ENCODE results near the gene HAGHL.

The HAGHL gene

DNA sequence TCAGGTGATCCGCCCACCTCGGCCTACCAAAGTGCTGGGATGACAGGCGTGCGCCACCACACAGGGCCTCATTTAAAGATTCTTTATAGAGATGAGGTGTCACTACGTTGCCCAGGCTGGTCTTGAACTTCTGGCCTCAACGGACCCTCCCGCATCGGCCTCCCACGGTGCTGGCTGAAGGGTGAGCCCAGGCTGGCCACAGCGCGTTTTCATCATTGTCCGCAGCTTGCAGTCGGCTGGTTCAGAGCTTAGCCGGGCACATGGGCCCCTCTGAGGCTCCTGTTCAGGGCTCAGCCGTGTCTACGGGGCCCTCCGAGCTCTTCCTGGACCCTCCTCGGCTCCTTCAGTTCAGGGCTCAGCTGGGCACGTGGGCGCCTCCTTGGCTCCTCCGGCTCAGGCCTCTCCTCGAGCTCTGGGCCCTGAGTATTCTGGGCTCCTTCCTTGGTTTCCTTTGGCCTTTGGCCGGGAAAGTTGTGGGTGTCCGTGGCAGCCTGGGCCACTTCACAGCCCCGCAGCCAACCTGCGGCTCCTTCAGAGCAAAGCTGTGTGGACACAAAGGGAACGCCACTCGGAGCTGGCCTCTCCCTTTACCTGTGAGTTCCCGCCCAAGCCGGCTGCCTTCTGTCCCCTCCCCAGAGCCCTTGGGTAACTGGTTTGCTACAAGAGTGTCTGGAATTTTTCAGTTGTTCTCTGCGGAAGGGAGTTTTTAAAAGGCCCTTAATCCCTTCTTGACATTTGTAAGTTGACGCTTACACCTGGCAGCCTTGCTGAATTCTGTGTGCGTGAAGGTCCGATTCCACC is 32.4 kb downstream of the HAGHL start:
- no peak for DNase-seq (ENCODE audit: low spot score)

DNA sequence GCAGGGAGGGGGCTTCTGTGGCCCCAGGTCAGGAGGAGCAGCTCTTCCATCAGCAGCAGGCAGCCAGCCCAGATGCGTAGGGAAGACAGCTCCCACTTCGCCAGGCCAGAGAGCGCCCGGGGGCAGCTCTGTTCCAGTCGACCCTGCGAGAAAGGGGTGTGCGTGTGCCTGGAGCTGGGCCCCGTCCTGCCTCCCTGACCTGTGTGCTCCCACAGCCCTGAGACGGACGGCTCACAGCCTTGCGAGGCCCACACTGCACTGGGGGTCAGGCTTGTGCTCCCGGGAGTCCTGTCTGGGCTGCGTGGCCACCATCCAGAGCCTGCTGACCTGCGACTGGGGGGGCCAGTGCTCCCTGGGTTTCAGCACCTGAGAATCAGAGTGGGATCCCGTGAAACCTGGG is 33.2 kb downstream of the HAGHL start:
- no peak for DNase-seq (ENCODE audit: low spot score)

DNA sequence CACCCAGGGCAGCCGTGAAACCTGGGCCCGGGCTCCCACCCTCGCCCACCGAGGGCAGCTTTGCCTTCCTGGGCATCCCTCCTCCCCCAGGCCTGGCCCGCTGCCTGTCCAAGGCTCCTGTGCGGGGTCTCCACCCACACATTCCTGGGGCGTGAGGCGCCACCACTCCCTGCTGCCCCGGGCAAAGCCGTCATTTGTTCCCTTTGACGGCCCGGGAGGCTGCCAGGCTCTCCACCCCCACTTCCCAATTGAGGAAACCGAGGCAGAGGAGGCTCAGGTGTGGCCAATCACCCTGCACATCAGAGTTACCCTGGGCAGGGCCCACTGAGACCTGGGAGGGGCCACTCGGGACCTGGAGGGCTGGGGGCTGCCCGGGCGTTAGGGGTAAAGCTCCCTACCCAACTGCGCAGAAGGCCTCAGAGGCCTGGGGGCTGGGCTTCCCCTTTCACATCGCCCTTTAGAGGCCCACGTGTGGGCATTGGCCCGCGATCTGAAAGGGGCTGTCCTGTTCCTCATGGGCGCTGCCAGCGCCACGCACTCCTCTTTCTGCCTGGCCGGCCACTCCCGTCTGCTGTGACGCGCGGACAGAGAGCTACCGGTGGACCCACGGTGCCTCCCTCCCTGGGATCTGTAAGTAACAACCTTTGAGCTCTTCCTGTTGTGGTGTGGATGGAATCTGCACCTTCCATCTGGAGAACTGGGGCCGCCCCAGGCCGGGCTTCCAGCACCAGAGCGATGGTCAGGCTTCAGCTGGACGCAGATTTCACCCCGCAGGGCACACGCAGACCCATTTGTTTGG is 33.8 kb downstream of the HAGHL start, which contains the start of gene MSLN:
Gene MSLN (plus strand): TSS at position 190 of the 799 bp plus-strand sequence. CDS start 1,947 bp downstream, outside the sequence.
- DNase-seq (ENCODE audit: low spot score): no peak

DNA sequence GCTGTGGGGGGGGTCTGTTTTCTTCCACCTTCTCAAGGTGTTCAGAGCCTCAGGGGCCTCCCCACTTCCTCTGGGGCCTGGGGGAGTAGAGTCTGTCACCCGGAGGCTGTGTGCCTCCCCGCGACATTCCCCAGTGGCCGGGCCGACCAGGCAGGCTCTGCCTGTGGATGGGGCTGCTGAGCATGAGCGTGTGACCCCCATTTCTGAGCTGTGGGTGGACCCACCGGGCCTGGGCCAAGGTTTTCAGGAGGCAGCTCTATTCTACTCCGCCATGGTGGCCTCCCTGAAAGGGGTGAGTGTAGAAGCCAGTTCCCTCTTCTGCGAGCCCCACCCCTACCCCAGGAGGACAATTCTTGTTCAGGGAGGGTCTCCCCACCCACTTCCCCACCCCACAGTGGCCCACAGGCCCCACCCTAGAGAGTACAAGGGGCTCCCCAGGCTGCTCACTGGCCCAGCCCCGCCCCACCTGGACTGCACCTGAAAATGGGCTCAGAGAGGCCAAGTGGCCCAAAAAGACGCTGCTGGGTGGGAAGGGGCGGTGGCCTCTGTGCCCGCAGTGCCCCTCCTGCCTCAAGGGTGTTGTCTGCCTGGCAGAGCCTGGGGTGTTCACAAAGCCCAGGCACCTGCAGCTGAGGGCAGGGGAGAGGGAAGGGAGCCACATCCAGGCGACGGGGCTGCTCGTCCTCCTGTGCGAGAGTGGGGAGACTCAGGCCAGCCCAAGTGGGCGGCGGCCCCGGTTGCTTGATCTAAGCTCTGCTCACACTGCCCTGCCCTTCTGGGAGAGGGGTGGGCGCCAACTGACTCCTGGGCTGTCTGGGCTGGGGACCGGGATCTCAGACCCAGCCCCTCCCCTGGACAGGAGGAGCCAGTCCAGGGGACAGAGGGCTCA is 35.0 kb downstream of the HAGHL start:
- DNase-seq (ENCODE audit: low spot score): no peak

DNA sequence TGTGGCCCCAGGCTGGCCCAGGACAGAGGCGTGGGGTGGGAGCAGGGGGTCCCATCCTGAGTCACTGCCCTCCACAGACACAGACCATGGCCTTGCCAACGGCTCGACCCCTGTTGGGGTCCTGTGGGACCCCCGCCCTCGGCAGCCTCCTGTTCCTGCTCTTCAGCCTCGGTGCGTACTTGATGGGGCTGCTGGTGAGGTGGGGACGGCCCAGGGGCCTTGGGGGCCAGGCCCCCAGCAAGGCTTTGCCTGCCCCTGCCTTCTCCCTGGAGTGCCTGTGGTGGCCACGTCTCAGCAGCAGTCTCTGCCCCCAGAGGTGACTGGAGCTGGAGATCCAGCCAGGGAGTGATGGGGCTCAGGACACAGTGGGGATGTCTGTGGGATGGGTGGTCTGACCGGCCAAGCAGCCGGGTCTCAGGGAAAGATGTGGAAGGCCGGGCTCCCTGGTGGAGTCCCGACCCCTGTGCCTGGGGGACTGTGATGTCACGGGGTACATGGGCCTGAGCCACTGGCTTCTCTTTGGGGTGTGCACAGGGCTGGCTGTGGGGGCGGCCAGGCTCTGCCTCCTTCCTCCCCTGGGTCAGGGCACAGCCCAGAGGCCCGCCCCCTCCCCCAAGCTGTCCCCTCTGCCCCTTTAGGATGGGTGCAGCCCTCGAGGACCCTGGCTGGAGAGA is 35.8 kb downstream of the HAGHL start:
- DNase-seq (ENCODE audit: low spot score): no peak

DNA sequence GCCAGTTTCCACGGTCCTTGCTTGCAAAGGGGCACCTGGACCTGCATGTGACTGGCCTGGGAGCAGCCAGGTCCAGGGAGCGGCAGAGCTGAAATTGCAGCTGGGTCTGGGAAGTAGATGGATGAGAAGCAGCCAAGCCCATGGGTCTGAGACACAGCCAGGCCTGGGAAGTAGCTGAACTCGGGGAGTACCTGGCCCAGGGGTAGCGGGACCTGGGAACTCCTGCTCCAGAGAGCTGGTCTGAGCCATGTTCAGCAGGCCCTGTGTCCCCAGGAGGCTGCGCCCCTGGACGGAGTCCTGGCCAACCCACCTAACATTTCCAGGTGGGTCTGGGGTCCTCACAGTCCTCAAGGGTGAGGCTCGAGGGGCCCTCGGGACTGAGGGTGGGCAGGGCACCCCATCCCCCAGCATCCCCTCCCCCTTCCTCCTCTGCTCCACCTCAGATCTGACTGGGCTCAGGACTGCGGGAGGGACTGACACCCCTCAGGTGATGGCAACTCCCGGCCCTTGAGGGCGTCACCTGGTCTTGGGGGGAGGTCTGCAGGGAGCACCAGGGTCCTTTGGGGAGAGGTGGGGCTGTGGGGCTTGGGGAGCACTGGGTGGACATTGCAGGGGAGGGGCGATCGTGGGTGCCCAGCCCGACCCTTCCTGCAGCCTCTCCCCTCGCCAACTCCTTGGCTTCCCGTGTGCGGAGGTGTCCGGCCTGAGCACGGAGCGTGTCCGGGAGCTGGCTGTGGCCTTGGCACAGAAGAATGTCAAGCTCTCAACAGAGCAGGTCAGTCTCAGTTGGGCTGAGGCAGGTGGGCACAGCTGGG is 36.7 kb downstream of the HAGHL start:
- DNase-seq (ENCODE audit: low spot score): no peak

DNA sequence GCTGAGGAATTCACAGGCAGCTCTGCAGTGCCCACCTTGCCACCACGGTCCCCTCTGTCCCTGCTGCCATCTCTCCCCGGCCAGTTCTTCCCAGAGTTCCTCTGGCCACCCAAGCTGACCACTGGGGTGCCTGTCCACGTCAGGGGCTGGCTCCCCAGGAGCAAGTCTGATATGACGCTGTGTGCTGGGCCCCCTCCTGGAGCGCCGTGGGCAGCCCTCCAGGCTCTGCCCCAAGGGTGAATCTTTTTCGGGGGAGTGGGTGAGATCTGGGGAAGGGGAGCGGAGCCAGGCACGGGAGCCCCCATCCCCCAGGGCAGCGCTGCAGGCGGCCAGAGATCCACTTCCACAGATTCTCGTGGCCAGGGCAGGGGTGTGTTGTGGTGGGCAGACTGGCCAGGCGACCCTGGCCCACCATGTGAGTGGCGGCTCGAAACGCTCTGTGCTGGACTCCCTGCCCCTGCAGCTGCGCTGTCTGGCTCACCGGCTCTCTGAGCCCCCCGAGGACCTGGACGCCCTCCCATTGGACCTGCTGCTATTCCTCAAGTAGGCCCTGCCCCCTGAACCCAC is 37.4 kb downstream of the HAGHL start:
- no peak for DNase-seq (ENCODE audit: low spot score)

DNA sequence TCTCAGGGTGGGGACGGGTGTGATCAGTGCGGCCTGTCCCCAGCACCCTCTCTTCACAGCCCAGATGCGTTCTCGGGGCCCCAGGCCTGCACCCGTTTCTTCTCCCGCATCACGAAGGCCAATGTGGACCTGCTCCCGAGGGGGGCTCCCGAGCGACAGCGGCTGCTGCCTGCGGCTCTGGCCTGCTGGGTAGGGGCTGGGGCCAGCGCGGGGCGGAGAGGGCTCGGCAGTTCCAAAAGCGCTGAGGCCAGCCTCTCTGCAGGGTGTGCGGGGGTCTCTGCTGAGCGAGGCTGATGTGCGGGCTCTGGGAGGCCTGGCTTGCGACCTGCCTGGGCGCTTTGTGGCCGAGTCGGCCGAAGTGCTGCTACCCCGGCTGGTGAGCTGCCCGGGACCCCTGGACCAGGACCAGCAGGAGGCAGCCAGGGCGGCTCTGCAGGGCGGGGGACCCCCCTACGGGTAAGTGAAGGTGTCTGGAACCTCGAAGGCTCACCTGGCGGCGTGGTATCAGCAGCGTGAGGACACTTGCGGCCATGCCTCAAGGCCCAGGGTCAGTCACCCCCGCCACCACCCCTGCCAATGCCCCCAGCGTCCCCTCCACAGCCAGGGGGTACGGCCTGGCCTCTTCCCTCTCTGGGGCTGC is 38.1 kb downstream of the HAGHL start:
- no peak for DNase-seq (ENCODE audit: low spot score)

DNA sequence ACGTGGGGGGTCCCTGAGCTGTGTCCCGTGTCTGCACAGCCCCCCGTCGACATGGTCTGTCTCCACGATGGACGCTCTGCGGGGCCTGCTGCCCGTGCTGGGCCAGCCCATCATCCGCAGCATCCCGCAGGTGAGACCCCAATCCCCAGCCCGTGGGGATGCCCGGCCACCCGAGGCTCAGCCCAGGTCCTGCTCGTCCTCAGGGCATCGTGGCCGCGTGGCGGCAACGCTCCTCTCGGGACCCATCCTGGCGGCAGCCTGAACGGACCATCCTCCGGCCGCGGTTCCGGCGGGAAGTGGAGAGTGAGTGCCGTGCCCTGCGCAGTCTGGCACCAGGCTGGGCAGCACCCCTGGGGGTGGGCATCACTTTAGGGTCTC is 38.6 kb downstream of the HAGHL start:
- no peak for DNase-seq (ENCODE audit: low spot score)

DNA sequence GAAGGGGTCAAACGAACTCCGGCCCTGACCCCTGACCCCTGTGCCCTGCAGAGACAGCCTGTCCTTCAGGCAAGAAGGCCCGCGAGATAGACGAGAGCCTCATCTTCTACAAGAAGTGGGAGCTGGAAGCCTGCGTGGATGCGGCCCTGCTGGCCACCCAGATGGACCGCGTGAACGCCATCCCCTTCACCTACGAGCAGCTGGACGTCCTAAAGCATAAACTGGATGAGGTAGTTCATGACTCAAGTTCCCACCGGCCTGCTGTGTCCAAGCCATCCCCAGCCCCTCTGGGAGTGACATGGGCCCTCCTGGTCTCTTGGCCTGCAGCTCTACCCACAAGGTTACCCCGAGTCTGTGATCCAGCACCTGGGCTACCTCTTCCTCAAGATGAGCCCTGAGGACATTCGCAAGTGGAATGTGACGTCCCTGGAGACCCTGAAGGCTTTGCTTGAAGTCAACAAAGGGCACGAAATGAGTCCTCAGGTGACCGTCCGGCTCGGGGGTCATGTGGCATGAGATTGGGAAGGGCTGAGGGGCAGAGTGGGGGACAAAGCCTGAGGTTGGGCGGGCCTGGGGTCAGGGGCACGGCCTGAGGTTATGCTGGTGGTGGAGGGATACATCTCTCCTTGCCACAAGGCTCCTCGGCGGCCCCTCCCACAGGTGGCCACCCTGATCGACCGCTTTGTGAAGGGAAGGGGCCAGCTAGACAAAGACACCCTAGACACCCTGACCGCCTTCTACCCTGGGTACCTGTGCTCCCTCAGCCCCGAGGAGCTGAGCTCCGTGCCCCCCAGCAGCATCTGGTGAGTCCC is 39.3 kb downstream of the HAGHL start:
- DNase-seq (ENCODE audit: low spot score): no peak

DNA sequence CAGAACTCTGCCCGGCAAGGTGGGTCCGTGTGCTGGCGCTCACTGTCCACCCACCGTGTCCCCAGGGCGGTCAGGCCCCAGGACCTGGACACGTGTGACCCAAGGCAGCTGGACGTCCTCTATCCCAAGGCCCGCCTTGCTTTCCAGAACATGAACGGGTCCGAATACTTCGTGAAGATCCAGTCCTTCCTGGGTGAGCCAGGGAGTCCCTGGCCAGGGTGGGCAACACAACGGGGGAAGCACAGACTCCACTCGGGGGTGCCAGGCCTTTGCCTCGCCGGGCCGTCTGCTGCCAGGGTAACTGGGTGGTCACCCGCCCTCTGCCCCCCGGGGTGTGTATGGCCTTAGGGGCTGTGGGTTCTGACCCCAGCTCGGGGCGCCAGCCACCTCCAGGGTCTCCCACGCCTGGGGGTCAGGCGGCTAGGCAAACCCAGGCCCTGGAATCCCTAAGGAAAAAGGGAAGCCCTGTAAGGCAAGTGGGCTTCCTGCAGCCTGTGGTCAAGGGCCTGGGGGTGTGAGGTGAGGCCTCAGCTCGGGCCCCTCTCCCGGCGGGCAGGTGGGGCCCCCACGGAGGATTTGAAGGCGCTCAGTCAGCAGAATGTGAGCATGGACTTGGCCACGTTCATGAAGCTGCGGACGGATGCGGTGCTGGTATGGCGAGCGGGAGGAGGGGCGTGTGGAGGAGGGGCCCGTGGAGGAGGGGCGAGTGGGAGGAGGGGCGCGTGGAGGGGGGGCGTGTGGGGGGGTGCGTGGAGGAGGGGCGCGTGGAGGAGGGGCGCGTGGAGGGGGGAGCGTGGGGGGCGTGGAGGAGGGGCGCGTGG is 40.1 kb downstream of the HAGHL start:
- DNase-seq (ENCODE audit: low spot score): no peak

DNA sequence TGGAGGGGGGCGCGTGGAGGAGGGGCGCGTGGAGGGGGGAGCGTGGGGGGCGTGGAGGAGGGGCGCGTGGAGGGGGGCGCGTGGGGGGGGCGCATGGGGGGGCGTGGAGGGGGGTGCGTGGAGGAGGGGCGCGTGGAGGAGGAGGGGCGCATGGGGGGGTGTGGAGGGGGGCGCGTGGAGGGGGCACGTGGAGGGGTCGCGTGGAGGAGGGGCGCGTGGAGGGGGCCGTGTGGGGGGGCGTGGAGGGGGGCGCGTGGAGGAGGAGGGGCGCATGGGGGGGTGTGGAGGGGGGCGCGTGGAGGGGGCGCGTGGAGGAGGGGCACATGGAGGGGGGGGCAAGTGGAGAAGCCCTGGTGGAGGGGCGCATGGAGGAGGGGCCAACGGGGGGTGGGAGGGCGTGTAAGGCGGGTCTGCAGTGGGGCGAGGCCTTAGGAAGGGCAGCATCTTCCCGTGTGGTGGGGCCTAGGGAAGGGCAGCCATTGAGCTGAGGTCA is 40.9 kb downstream of the HAGHL start:
- no peak for DNase-seq (ENCODE audit: low spot score)

DNA sequence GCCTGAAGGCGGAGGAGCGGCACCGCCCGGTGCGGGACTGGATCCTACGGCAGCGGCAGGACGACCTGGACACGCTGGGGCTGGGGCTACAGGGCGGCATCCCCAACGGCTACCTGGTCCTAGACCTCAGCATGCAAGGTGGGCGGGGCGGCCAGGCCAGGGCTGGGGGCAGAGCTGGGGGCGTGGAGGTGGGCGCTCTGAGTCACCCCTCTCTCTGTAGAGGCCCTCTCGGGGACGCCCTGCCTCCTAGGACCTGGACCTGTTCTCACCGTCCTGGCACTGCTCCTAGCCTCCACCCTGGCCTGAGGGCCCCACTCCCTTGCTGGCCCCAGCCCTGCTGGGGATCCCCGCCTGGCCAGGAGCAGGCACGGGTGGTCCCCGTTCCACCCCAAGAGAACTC is 41.5 kb downstream of the HAGHL start:
- no peak for DNase-seq (ENCODE audit: low spot score)

DNA sequence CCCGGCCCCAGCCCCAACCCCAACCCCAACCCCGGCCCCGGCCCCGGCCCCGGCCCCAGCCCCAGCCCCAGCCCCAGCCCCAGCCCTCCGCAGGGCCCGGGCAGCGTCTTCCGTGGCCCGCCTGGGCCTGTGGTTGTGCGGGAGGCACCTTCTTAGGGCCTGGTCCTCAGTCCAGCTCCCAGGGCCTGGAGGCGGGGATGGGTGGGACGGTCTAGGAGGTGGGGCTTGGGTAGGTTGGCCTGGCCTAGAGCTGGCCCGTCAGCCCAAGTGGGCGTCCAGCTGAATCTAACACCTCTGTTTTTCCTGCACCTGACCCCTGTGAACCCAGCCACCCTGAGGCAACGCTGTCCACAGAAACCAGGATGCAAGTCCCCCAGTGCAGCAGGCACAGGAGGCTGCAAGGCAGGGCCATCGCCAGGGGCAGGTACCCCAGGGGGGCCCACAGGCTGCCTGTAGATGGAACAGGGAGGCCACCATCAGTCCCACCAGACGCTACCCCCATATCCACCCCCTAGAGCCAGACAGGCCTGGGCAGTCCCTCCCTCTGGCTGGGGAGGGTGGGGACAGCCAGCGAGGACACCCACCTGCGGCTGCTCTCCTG is 42.4 kb downstream of the HAGHL start:
- no peak for DNase-seq (ENCODE audit: low spot score)

DNA sequence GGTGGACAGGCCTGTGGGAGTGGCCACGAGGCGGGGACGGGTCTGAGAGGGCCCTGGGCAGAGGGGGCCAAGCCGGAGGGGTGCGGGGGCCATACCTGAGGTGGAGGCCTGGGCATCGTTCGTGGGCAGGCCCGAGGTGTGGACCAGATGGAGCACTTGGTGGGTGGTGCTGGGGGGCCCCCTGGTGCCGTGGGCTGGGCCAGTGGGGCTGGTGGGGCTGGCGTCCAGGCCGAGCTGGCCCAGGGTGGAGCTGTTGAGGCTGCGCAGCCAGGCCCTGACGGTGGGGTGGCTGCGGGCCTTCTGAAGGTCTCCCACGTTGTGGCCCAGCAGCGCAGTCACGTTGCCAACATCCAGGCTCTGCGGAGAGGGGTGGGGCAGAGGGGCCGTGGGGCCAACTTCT is 43.0 kb downstream of the HAGHL start:
- no peak for DNase-seq (ENCODE audit: low spot score)

DNA sequence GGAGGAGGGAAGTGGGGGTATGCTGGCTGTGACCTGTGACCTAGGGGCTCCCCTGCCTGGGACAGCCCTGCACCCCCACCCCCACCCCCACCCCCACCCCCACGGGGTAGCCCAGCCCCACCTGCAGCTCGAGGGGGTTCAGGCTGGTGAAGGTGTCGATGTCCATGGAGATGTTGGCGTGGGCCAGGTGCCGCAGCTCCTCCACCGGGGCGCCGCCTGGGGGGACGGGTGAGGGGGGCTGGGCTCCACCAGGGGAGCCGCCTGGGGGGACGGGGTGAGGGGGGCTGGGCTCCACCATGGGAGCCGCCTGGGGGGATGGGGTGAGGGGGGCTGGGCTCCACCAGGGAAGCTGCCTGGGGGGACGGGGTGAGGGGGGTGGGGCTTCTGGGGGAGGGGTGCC is 43.5 kb downstream of the HAGHL start:
- no peak for DNase-seq (ENCODE audit: low spot score)

DNA sequence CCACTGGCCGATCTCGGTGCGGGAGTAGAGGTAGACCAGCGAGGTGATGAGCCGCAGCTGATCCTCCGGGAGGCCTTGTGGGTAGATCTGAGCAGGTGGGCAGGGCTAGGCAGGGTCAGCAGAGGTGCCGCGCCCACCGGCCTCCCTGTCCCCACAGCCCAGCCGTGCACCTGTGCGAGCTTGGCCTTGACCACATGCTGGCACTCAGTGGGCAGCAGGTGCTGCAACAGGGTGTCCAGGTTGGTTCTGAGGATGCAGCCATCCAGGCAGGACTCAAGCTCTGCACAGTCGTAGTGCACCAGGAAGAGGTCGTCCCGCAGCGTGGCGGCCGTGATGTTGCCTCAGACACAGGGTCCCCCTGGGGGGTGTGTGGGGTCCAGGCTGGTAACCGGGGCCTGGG is 46.1 kb downstream of the HAGHL start:
- DNase-seq (ENCODE audit: low spot score): no peak

Measured in CD4-positive, alpha-beta T cell treated with Interleukin-6 at 100 ng/mL for 8 hours (primary cell).